Naive thymus-derived CD4-positive, alpha-beta T cell (primary cell): ENCODE data around the gene ADAM12. TPM values are rescaled to one million over a fixed set of nuclear protein-coding genes. Genes with fewer than 3 reads are reported as not detected.

ENCODE experiments used
- ATAC-seq: fragments of 150-1000 bp; cut with Tn5 transposase; 2 replicates; pipeline ENCODE4 v1.10.0; 2021; ENCODE audit warnings: mild to moderate bottlenecking, moderate library complexity
- CTCF ChIA-PET: fragments of 350-600 bp; sonication (Branson Sonifier 250); formaldehyde crosslinking; loops from one replicate; lab custom pipeline; 2021; ENCODE audit warnings: antibody characterized with exemption; lab: Charles Lee
- POLR2A ChIA-PET: fragments of 350-600 bp; sonication (Branson Sonifier 250); formaldehyde crosslinking; loops from one replicate; lab custom pipeline; 2021; ENCODE audit warnings: antibody characterized with exemption, inconsistent platforms; lab: Charles Lee
- DNase-seq, 9 donors: peaks; one replicate each; pipeline versions ENCODE4 v3.0.0 to v3.0.0-alpha.2; 2020 to 2022; ENCODE audit warnings: mixed read lengths in 1 of 9
- H3K27ac ChIP-seq: one replicate; pipeline ENCODE4 v1.7.0; 2013; ENCODE audit warnings: mild to moderate bottlenecking, low read depth, low read length, moderate library complexity
- H3K27me3 ChIP-seq, 2 donors: one replicate each; pipeline ENCODE4 v1.7.0; 2013; ENCODE audit warnings: low read length in 2 of 2, mild to moderate bottlenecking in 2 of 2, moderate library complexity in 2 of 2; ENCODE audit not compliant: control insufficient read depth in 2 of 2, insufficient read depth in 2 of 2
- H3K36me3 ChIP-seq, 3 experiments: 1 replicate in 2 of 3; 2 replicates in 1 of 3; pipeline ENCODE4 v1.7.0; 2013; ENCODE audit warnings: low read length in 3 of 3, mild to moderate bottlenecking in 3 of 3, moderate library complexity in 1 of 3; ENCODE audit not compliant: insufficient read depth in 3 of 3, control insufficient read depth in 2 of 3
- H3K4me1 ChIP-seq, 2 donors: one replicate each; pipeline ENCODE4 v1.7.0; 2013; ENCODE audit warnings: low read length in 2 of 2, mild to moderate bottlenecking in 2 of 2, moderate library complexity in 1 of 2; ENCODE audit not compliant: control insufficient read depth in 2 of 2, insufficient read depth in 2 of 2
- H3K4me3 ChIP-seq: 2 replicates; pipeline ENCODE4 v1.7.0; 2013; ENCODE audit warnings: mild to moderate bottlenecking, low read length
- H3K9me3 ChIP-seq, 3 experiments: 1 replicate in 2 of 3; 2 replicates in 1 of 3; pipeline ENCODE4 v1.7.0; 2013; ENCODE audit warnings: low read length in 3 of 3; ENCODE audit not compliant: control insufficient read depth in 2 of 3
- H3K27ac Mint-ChIP-seq, 9 donors: one replicate each; pipeline ENCODE4 v1.8.0; 2020 to 2022; ENCODE audit warnings: mixed read lengths in 9 of 9, mild to moderate bottlenecking in 8 of 9, moderate library complexity in 5 of 9, inconsistent platforms in 2 of 9
- H3K27me3 Mint-ChIP-seq, 5 donors: one replicate each; pipeline ENCODE4 v1.8.0; 2021 to 2022; ENCODE audit warnings: mixed read lengths in 5 of 5, mild to moderate bottlenecking in 1 of 5
- H3K36me3 Mint-ChIP-seq, 5 donors: one replicate each; pipeline ENCODE4 v1.8.0; 2020 to 2022; ENCODE audit warnings: mixed read lengths in 5 of 5, mild to moderate bottlenecking in 3 of 5, inconsistent platforms in 1 of 5
- H3K4me1 Mint-ChIP-seq, 7 donors: one replicate each; pipeline ENCODE4 v1.8.0; 2020 to 2022; ENCODE audit warnings: mixed read lengths in 7 of 7, mild to moderate bottlenecking in 3 of 7, inconsistent platforms in 1 of 7
- H3K4me3 Mint-ChIP-seq, 10 donors: one replicate each; pipeline ENCODE4 v1.8.0; 2020 to 2022; ENCODE audit warnings: mild to moderate bottlenecking in 10 of 10, mixed read lengths in 10 of 10, moderate library complexity in 6 of 10, inconsistent platforms in 2 of 10
- H3K9me3 Mint-ChIP-seq, 11 donors: one replicate each; pipeline ENCODE4 v1.8.0; 2020 to 2022; ENCODE audit warnings: mixed read lengths in 11 of 11, mild to moderate bottlenecking in 4 of 11, inconsistent platforms in 1 of 11, moderate library complexity in 1 of 11
- intact Hi-C, 2 donors: fragments of 100-400 bp; cut with micrococcal nuclease; formaldehyde crosslinking; loops; one replicate each; pipeline ENCODE4 v1.15.1; 2023
- polyA plus RNA-seq, 2 donors: library from polyadenylated mRNA; unstranded; fragments of 300-500 nt; fragmentation: Illumina TruSeq; gene quantifications; one replicate each; pipeline ENCODE4 v1.2.3, GENCODE V29; 2021
- total RNA-seq, 6 experiments: library from RNA in 5 of 6; stranded (reverse) in 5 of 6; gene quantifications; 1 replicate in 5 of 6; 2 replicates in 1 of 6; pipeline ENCODE4 v1.2.3 and lab custom pipeline; 2021 to 2026

Gene ADAM12
- total and polyA plus RNA-seq, 7 experiments from 2014 or later: 0.58 to 1.0 TPM; not detected in 5

DNA sequence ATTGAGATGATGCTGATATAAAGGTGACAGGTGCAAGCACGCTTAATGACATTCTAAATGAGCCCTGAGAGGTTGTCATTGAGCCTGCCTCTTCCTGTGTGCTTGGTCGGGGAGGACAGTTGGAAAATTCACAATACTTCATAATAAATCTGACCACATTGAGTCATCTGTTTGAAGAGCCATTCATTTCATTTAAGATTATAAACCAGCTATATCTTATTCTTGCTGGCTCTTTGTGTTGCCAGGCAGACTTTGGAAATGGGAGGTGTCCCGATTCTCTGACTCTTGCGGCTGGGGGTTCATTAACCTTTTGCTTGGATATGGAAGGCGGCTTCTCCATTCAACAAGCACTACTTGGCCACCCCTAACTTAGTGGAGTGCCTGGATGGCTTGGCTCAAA lies 293.7 kb downstream of the ADAM12 start:
- CTCF ChIA-PET: no interaction called here

DNA sequence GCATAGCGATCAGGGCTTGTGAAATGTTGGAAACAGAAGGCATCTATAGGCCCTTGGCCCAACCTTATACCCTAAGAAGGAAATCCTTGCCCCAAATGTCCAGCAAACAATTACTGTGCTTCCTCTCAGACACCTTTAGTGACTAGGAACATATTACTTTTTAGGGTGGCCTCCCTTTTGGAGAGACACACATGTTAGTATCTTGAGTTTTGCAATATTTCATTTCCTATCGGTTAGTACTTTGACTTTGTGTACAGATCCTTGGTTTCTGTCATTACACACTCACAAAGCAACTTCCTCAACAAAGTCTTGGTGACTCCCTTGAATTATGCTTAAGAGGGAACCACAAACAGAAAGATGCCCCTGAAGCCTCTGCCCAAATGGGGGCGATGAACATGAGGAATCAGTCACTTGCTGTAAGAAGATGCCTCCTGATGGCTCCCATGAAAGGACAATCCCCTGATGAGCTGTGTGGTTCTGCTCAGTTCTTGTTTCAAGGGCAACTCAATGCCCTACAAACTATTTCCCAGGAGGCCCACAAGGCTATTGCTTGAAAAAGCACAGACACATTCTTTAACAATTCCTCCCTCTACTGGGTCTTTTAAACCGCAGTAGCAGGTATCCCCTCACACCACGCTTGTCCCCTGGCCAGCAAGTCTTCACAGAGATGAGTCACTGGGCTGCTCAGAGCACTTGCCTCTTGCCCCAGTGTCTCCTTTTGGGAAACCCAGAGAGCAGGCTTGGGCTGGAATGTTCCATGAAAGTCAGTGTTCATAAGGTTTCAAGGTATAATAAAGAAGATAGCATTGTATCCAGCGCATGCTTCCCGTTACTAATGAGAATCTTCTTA lies 295.7 kb downstream of the ADAM12 start:
- Histone ChIP-seq H3K9me3 (no peaks in the 10 kb centered on the region), H3K36me3 (no peaks in the 10 kb centered on the region), H3K4me3 (no peak overlapping the region), H3K27ac (no peak overlapping the region), H3K27me3 (no peaks in the 10 kb centered on the region), H3K4me1 (no peaks in the 10 kb centered on the region)
- Mint-ChIP-seq H3K9me3 (peaks cover 0 to 3% (median 0%) of the 10 kb centered on the region in 11 donors), H3K27ac (no peak overlapping the region), H3K36me3 (no peaks in the 10 kb centered on the region), H3K27me3 (peaks cover 0 to 8% (median 0%) of the 10 kb centered on the region in 5 donors), H3K4me3 (no peak overlapping the region), H3K4me1 (no peaks in the 10 kb centered on the region)
- ChIA-PET POLR2A (no interaction called here), CTCF (no interaction called here)
- intact Hi-C loops: no loop called here
- DNase-seq: no peak
- no peak for ATAC-seq

More for the DNA sequence above, 293.7 kb downstream of the ADAM12 start:
- H3K4me1 ChIP-seq: no peaks in the 10 kb centered on the region
- H3K36me3 ChIP-seq: no peaks in the 10 kb centered on the region
- peaks cover 0 to 3% (median 0%) of the 10 kb centered on the region in 11 donors for H3K9me3 Mint-ChIP-seq
- peaks cover 0 to 6% (median 0%) of the 10 kb centered on the region in 5 donors for H3K27me3 Mint-ChIP-seq
- intact Hi-C loops: no loop called here
- no peaks in the 10 kb centered on the region for H3K4me1 Mint-ChIP-seq
- ATAC-seq: no peak
- no peak for DNase-seq
- H3K27ac Mint-ChIP-seq: no peak overlapping the region
- no peak overlapping the region for H3K27ac ChIP-seq
- H3K27me3 ChIP-seq: no peaks in the 10 kb centered on the region
- POLR2A ChIA-PET: no interaction called here
- no peak overlapping the region for H3K4me3 Mint-ChIP-seq
- H3K4me3 ChIP-seq: no peak overlapping the region
- H3K36me3 Mint-ChIP-seq: no peaks in the 10 kb centered on the region
- H3K9me3 ChIP-seq: no peaks in the 10 kb centered on the region

DNA sequence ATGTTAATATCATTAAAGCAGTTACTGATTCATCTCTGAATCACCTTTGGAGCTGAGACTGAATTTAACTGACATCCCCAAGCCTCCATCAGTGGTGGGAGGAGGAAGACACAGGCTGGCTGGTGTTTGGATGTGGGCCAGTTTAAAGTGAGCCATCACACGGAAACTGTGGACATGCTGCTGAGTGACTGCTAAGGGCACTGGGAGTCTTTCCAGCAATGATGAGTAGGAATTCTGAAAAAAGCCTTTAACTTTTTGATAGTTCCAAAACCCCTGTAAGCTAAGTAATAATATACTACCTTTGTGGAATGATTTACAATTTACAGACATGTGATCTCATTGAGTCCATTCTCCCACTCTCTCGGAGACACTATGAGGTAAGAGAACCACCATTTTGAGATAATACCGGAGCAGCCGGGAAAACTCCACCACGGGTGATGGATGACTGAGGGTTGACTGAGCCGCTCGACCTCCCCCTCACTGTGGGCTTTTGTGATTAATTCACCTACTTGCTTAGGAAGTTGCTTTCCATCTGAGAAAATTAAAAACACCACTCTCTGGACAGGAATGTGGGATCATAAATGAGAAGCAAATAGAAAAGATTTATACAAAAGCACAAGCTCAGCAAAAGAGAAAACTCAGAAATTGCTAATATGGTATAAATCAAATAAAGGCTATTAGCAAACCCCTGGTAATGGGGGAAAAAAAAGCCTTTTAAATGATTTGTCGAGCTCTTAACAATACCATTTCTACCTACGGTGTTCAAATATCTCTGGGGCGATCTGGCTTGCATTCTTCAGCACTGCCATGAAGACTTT lies 297.2 kb downstream of the ADAM12 start:
- Mint-ChIP-seq H3K4me3 (no peak overlapping the region), H3K9me3 (peaks cover 0 to 3% (median 0%) of the 10 kb centered on the region in 11 donors), H3K4me1 (no peaks in the 10 kb centered on the region), H3K27ac (no peak overlapping the region), H3K27me3 (peaks cover 0 to 5% (median 4%) of the 10 kb centered on the region in 5 donors), H3K36me3 (no peaks in the 10 kb centered on the region)
- H3K36me3 ChIP-seq: no peaks in the 10 kb centered on the region
- no peaks in the 10 kb centered on the region for H3K4me1 ChIP-seq
- H3K27me3 ChIP-seq: no peaks in the 10 kb centered on the region
- CTCF ChIA-PET: no interaction called here
- ATAC-seq: no peak
- no peak for DNase-seq
- POLR2A ChIA-PET: no interaction called here
- intact Hi-C loops: no loop called here
- no peak overlapping the region for H3K27ac ChIP-seq
- H3K9me3 ChIP-seq: no peaks in the 10 kb centered on the region
- H3K4me3 ChIP-seq: no peak overlapping the region

DNA sequence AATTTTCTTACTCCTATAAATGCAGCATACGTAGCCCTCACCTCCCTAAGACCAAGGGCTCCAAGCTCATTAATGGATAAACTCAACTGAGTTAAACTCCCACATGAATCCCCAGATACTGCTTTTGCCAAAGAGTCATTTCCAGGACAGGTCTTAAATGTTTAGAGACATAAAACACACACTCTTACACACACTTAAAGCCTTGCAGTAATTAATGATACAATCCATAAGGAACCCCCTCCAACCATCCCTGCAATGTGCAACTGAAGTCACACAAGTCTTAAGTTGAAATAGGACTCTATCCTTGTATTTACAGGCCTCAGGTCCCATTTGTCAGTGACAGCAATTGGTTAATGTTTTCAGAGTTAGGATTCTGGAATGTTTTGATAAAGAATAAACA lies 297.8 kb downstream of the ADAM12 start:
- Mint-ChIP-seq H3K4me1 (no peaks in the 10 kb centered on the region), H3K27me3 (peaks cover 0 to 11% (median 8%) of the 10 kb centered on the region in 5 donors), H3K9me3 (peaks cover 0 to 3% (median 0%) of the 10 kb centered on the region in 11 donors), H3K36me3 (no peaks in the 10 kb centered on the region), H3K4me3 (no peak overlapping the region), H3K27ac (no peak overlapping the region)
- Histone ChIP-seq H3K4me3 (no peak overlapping the region), H3K27me3 (no peaks in the 10 kb centered on the region), H3K9me3 (no peaks in the 10 kb centered on the region), H3K27ac (no peak overlapping the region), H3K4me1 (no peaks in the 10 kb centered on the region), H3K36me3 (no peaks in the 10 kb centered on the region)
- intact Hi-C loops: no loop called here
- CTCF ChIA-PET: no interaction called here
- no peak for ATAC-seq
- no peak for DNase-seq
- POLR2A ChIA-PET: no interaction called here

DNA sequence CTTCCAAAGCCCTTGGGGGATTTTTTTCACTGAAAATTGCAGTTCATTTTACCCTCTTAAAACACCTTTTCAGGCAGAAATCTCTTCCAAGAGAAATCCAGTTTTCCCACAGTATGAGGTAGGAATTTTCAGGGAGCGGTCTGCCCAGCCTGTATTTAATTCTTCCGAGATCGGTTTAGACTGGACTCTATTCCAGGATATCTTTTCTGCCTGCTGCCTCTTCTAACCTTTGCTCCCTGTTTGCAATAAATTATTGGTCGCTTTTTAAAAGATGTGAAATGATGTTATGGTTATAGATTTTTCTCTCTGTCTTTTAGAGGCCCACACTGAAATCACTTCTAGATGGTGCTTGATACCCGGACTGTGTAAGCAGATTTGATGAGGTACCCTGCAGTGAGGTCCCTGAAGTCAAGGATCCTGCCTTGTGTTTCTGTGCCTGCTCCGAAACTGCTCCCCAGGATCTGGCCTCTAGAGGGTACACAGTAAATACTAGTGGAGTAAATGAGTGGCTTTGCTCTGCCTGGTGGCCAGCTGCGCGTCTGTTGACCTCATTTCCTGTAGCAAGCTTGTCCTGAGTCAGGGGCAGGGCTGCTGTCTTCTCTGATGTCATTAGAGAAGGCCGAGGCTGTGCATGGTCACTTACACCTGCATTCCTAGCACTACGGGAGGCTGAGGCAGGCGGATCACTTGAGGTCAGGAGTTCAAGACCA lies 300.3 kb downstream of the ADAM12 start:
- H3K4me1 ChIP-seq: no peaks in the 10 kb centered on the region
- H3K9me3 Mint-ChIP-seq: peaks cover 0 to 2% (median 0%) of the 10 kb centered on the region in 11 donors
- H3K36me3 ChIP-seq: no peaks in the 10 kb centered on the region
- no peak overlapping the region for H3K27ac Mint-ChIP-seq
- no peak overlapping the region for H3K27ac ChIP-seq
- DNase-seq (no peak), ATAC-seq (no peak)
- H3K36me3 Mint-ChIP-seq: no peaks in the 10 kb centered on the region
- POLR2A ChIA-PET: no interaction called here
- H3K4me3 ChIP-seq: no peak overlapping the region
- no peaks in the 10 kb centered on the region for H3K27me3 ChIP-seq
- no peaks in the 10 kb centered on the region for H3K9me3 ChIP-seq
- intact Hi-C loops: no loop called here
- CTCF ChIA-PET: no interaction called here
- peaks cover 0 to 15% (median 9%) of the 10 kb centered on the region in 5 donors for H3K27me3 Mint-ChIP-seq
- H3K4me1 Mint-ChIP-seq: no peaks in the 10 kb centered on the region
- H3K4me3 Mint-ChIP-seq: no peak overlapping the region

DNA sequence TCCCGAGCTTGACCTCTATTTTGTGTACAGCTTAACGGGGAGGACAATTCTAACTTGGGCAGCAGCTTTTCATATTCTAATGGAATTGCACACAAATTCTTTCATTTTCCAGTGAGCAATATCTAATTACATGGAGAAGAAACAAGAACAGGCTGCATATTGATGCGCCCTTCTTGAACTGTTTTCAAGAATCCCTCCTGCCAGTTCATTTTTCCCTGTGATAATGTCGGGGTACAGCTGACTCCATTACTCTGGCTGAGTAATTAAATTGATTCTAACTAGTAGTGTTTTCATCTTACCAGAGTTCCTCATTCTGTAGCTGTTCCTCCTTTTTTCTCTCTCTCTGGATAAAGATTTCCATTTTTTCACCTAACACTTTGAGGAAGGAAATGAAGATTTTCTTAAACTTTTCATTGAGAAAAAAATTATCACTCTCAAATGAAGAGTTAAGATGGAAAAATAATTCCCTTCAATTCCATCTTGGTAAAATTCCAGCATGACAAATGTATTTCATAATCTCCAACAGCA lies 301.1 kb downstream of the ADAM12 start:
- no peak overlapping the region for H3K4me3 ChIP-seq
- H3K9me3 ChIP-seq: no peaks in the 10 kb centered on the region
- H3K27me3 Mint-ChIP-seq: peaks cover 0 to 15% (median 9%) of the 10 kb centered on the region in 5 donors
- H3K36me3 ChIP-seq: no peaks in the 10 kb centered on the region
- ATAC-seq (no peak), DNase-seq (no peak)
- no peaks in the 10 kb centered on the region for H3K4me1 ChIP-seq
- peaks cover 0 to 2% (median 0%) of the 10 kb centered on the region in 11 donors for H3K9me3 Mint-ChIP-seq
- no peak overlapping the region for H3K4me3 Mint-ChIP-seq
- H3K27me3 ChIP-seq: no peaks in the 10 kb centered on the region
- no peak overlapping the region for H3K27ac Mint-ChIP-seq
- POLR2A ChIA-PET: no interaction called here
- intact Hi-C loops: no loop called here
- CTCF ChIA-PET: no interaction called here
- no peak overlapping the region for H3K27ac ChIP-seq
- H3K36me3 Mint-ChIP-seq: no peaks in the 10 kb centered on the region
- H3K4me1 Mint-ChIP-seq: no peaks in the 10 kb centered on the region
